Endothelial cell of umbilical vein (primary cell): Measurements from ENCODE around the gene NUP214. TPM values are rescaled to one million over a fixed set of nuclear protein-coding genes. Genes with fewer than 3 reads are reported as not detected.

ENCODE experiments used
- BruUV-seq: library from RNA; stranded (reverse); fragments of 400-500 nt; replicated peaks from 2 replicates; lab custom pipeline; 2021; lab: Mats Ljungman, UMichigan
- CTCF ChIA-PET: fragments of 300-600, 350-600 bp; sonication (Branson Sonifier 250); formaldehyde crosslinking; loops from one replicate; lab custom pipeline; 2021; ENCODE audit warnings: antibody characterized with exemption, inconsistent platforms; lab: Charles Lee
- POLR2A ChIA-PET: fragments of 300-600, 350-600 bp; sonication (Branson Sonifier 250); formaldehyde crosslinking; loops from one replicate; lab custom pipeline; 2021; ENCODE audit warnings: antibody characterized with exemption, inconsistent platforms; lab: Charles Lee
- DNase-seq: peaks from one replicate; pipeline ENCODE4 v3.0.0-alpha.2; 2011; ENCODE audit warnings: low read depth, low spot score
- FAIRE-seq: peaks from 2 replicates; lab custom pipeline; 2011; peaks lifted over from hg19 to GRCh38; lab: Jason Lieb, UNC
- H2AFZ ChIP-seq: 2 replicates; pipeline ENCODE4 v1.6.0; 2012; ENCODE audit warnings: low read depth, low read length, control low read depth, inconsistent platforms
- H3K27ac ChIP-seq: 2 replicates; pipeline ENCODE4 v1.5.1; 2011; ENCODE audit warnings: low read depth, mild to moderate bottlenecking, control low read depth, low read length, moderate library complexity; ENCODE audit not compliant: insufficient read depth
- H3K27me3 ChIP-seq, 2 experiments: 2 replicates each; pipeline versions ENCODE4 v1.6.0 to v1.6.1; 2011; ENCODE audit warnings: low read length in 2 of 2, mixed read lengths in 1 of 2; ENCODE audit not compliant: control insufficient read depth in 2 of 2, insufficient read depth in 2 of 2
- H3K36me3 ChIP-seq, 2 experiments: 2 replicates in 1 of 2; 3 replicates in 1 of 2; pipeline ENCODE4 v1.5.1; 2011; ENCODE audit warnings: low read length in 2 of 2, mild to moderate bottlenecking in 1 of 2, moderate library complexity in 1 of 2; ENCODE audit not compliant: control insufficient read depth in 2 of 2, insufficient read depth in 2 of 2; ENCODE audit errors: extremely low read depth in 1 of 2
- H3K4me1 ChIP-seq: 3 replicates; pipeline ENCODE4 v1.5.1; 2011; ENCODE audit warnings: mild to moderate bottlenecking, low read length; ENCODE audit not compliant: control insufficient read depth, insufficient read depth; ENCODE audit errors: extremely low read depth
- H3K4me2 ChIP-seq: 2 replicates; pipeline ENCODE4 v1.6.1; 2011; ENCODE audit warnings: low read length, control low read depth, mixed read lengths; ENCODE audit not compliant: insufficient read depth
- H3K4me3 ChIP-seq, 3 experiments: fragments of 200-600 bp in 1 of 3; sonication (generic), shearing (Covaris generic) in 1 of 3; replicated peaks in 1 of 3; 2 replicates each; pipeline ENCODE4 v1.5.1; 2011 to 2016; ENCODE audit warnings: control low read depth in 3 of 3, low read length in 3 of 3, mild to moderate bottlenecking in 2 of 3, inconsistent platforms in 1 of 3, low read depth in 1 of 3, moderate library complexity in 1 of 3; ENCODE audit not compliant: insufficient read depth in 1 of 3
- H3K79me2 ChIP-seq: 2 replicates; pipeline ENCODE4 v1.6.0; 2012; ENCODE audit warnings: low read length, inconsistent platforms; ENCODE audit not compliant: control insufficient read depth, insufficient read depth
- H3K9ac ChIP-seq: replicated peaks from 2 replicates; pipeline ENCODE3; 2011; ENCODE audit warnings: low read length, control low read depth; ENCODE audit not compliant: insufficient read depth; ENCODE audit errors: extremely low read depth
- H3K9me1 ChIP-seq: replicated peaks from 3 replicates; pipeline ENCODE4 v1.6.0; 2011; ENCODE audit warnings: mild to moderate bottlenecking, low read length; ENCODE audit not compliant: control insufficient read depth, insufficient read depth; ENCODE audit errors: extremely low read depth
- H3K9me3 ChIP-seq: replicated peaks from 2 replicates; pipeline ENCODE4 v1.5.1; 2012; ENCODE audit warnings: low read length, inconsistent platforms; ENCODE audit not compliant: control insufficient read depth, insufficient read depth
- H4K20me1 ChIP-seq: replicated peaks from 2 replicates; pipeline ENCODE3; 2011; ENCODE audit warnings: mild to moderate bottlenecking, low read length; ENCODE audit not compliant: control insufficient read depth, insufficient read depth; ENCODE audit errors: extremely low read depth
- CTCF ChIP-seq, 2 donors: IDR thresholded peaks; 1 replicate in 1 of 2; 2 replicates in 1 of 2; pipeline ENCODE4 v1.5.1; 2011; ENCODE audit warnings: low read length in 2 of 2, mild to moderate bottlenecking in 2 of 2, moderate library complexity in 2 of 2, control low read depth in 1 of 2, inconsistent platforms in 1 of 2, low read depth in 1 of 2; ENCODE audit not compliant: insufficient read depth in 1 of 2; ENCODE audit errors: extremely low read depth in 1 of 2
- EZH2 ChIP-seq: IDR thresholded peaks from 2 replicates; pipeline ENCODE4 v1.6.1; 2012; ENCODE audit warnings: borderline replicate concordance, low read depth, mild to moderate bottlenecking, moderate library complexity, low read length, inconsistent platforms; ENCODE audit not compliant: severe bottlenecking
- FOS ChIP-seq: IDR thresholded peaks from 2 replicates; pipeline ENCODE4 v1.6.1; 2011; ENCODE audit warnings: mild to moderate bottlenecking, low read length, moderate library complexity, borderline replicate concordance; ENCODE audit not compliant: insufficient read depth
- GATA2 ChIP-seq: IDR thresholded peaks from 2 replicates; pipeline ENCODE4 v1.7.0; 2011; ENCODE audit warnings: low read depth, mild to moderate bottlenecking, moderate library complexity, mixed read lengths, low read length; ENCODE audit not compliant: insufficient read length, insufficient read depth
- JUN ChIP-seq: IDR thresholded peaks from 2 replicates; pipeline ENCODE4 v1.6.1; 2011; ENCODE audit warnings: borderline replicate concordance, low read depth; ENCODE audit not compliant: insufficient read length, insufficient read depth
- MAX ChIP-seq: IDR thresholded peaks from 2 replicates; pipeline ENCODE4 v1.6.1; 2011; ENCODE audit not compliant: insufficient read depth, insufficient read length
- MYC ChIP-seq: IDR thresholded peaks from one replicate; pipeline ENCODE4 v1.6.1; 2011; ENCODE audit warnings: mild to moderate bottlenecking, low read depth, low read length
- POLR2A ChIP-seq: IDR thresholded peaks from 2 replicates; pipeline ENCODE4 v1.6.1; 2012; ENCODE audit warnings: low read depth, mild to moderate bottlenecking, control low read depth, low read length
- POLR2AphosphoS5 ChIP-seq: IDR thresholded peaks from 2 replicates; pipeline ENCODE4 v1.6.1; 2012; ENCODE audit warnings: low read depth, mild to moderate bottlenecking, control low read depth, low read length, moderate library complexity; ENCODE audit not compliant: insufficient read depth
- dilution Hi-C: fragments of 300-500 bp; cut with MboI; formaldehyde crosslinking; loops from one replicate; pipeline ENCODE4 v1.15.0; 2019; ENCODE audit warnings: low sequenced_read_pairs; ENCODE audit not compliant: extremely low pct_ligation_motif_present
- intact Hi-C: fragments of 100-400 bp; cut with micrococcal nuclease; formaldehyde crosslinking; loops from one replicate; pipeline ENCODE4 v1.10.0; 2022
- polyA plus RNA-seq, 4 experiments: library from polyadenylated mRNA; depleted of rRNA in 3 of 4; stranded (reverse) in 3 of 4; unstranded in 1 of 4; fragments of >200 nt; gene quantifications; 2 replicates each; pipeline versions ENCODE4 v1.2.1 to v1.2.3, GENCODE V29; 2011 to 2012; ENCODE audit warnings: missing spikeins in 1 of 4
- total RNA-seq: library from RNA; stranded (reverse); gene quantifications from 2 replicates; pipeline ENCODE4 v1.2.3, GENCODE V29; 2021

NUP214 gene
- total and polyA plus RNA-seq, 2 donors (not counting 3 experiments of a cell fraction or from before 2014, with no cell fraction given) = 28.7 to 65.9 TPM

- ChIA-PET POLR2A (no interaction called here), CTCF (no interaction called here)
- dilution Hi-C loops (no loop called here), intact Hi-C loops (no loop called here)
- H4K20me1 ChIP-seq = no peaks in the 10 kb centered on the region
- no peak overlapping the region for H3K4me3 ChIP-seq
- H3K36me3 ChIP-seq = no peaks in the 10 kb centered on the region
- H2AFZ ChIP-seq = no peak overlapping the region
- DNase-seq (no peak), FAIRE-seq (no peak)
- no peaks in the 10 kb centered on the region for H3K79me2 ChIP-seq
- no peaks in the 10 kb centered on the region for H3K4me1 ChIP-seq
- H3K4me2 ChIP-seq = no peak overlapping the region
- no peaks in the 10 kb centered on the region for H3K9me3 ChIP-seq
- H3K9me1 ChIP-seq = no peaks in the 10 kb centered on the region
- TF ChIP-seq POLR2AphosphoS5 (no peak), CTCF (IDR thresholded peaks at IDR 0.05; ENCODE audit: extremely low read depth in 1 of 2, insufficient read depth in 1 of 2, low read depth in 1 of 2, low read length in 2 of 2) (no peak), FOS (no peak), MAX (no peak), GATA2 (no peak), MYC (no peak), POLR2A (no peak), JUN (no peak), EZH2 (no peak)
- H3K9ac ChIP-seq = no peak overlapping the region
- BruUV-seq = no TSS peak
- no peak overlapping the region for H3K27ac ChIP-seq
- H3K27me3 ChIP-seq = peaks cover 0 to 3% of the 10 kb centered on the region in 2 experiments
Observed at GRCh38 chr9:131080589-131080988, 44.8 kb upstream of the NUP214 start.
